Tibial nerve (tissue), 4 donors: ENCODE measurements around the gene OSCP1. TPM values are rescaled to one million over a fixed set of nuclear protein-coding genes. Genes with fewer than 3 reads are reported as not detected.
"Not testable (repeated sequence)": the region's sequence is repeated elsewhere in the genome, so short reads cannot be mapped to it uniquely, and the experiment has no call there.

Source experiments
- DNase-seq, 2 donors: peaks; one replicate each; pipeline ENCODE4 v3.0.0-alpha.2; 2019; ENCODE audit warnings: low spot score in 2 of 2
- H3K27ac ChIP-seq, 4 donors: fragments of 200-600 bp; sonication (generic) in 3 of 4; one replicate each; pipeline ENCODE4 v1.5.1; 2017 to 2019; ENCODE audit warnings: mild to moderate bottlenecking in 1 of 4
- H3K27me3 ChIP-seq, 2 donors: fragments of 200-600 bp; sonication (generic) in 1 of 2; one replicate each; pipeline versions ENCODE4 v1.5.1 to v1.6.0; 2017 to 2019
- H3K36me3 ChIP-seq, 3 donors: fragments of 200-600 bp; sonication (generic); one replicate each; pipeline ENCODE4 v1.5.1; 2018 to 2019
- H3K4me1 ChIP-seq, 4 donors: fragments of 200-600 bp; sonication (generic) in 3 of 4; one replicate each; pipeline ENCODE4 v1.5.1; 2017 to 2019
- H3K4me3 ChIP-seq, 4 donors: fragments of 200-600 bp; sonication (generic) in 3 of 4; one replicate each; pipeline ENCODE4 v1.5.1; 2017 to 2019; ENCODE audit warnings: mild to moderate bottlenecking in 1 of 4, moderate library complexity in 1 of 4
- H3K9me3 ChIP-seq, 4 donors: fragments of 200-600 bp; sonication (generic) in 3 of 4; one replicate each; pipeline ENCODE4 v1.5.1; 2017 to 2019
- CTCF ChIP-seq, 5 experiments: fragments of 200-600 bp in 3 of 5; fragments of 450-650 bp in 2 of 5; sonication (generic) in 3 of 5; IDR thresholded peaks; one replicate each; pipeline ENCODE4 v1.5.1; 2016 to 2019; ENCODE audit warnings: antibody characterized with exemption in 5 of 5, mild to moderate bottlenecking in 3 of 5, moderate library complexity in 2 of 5
- EP300 ChIP-seq, 2 donors: sonication (generic); formaldehyde crosslinking; IDR thresholded peaks; one replicate each; pipeline ENCODE4 v1.6.1; 2017; ENCODE audit warnings: antibody characterized with exemption in 2 of 2, mild to moderate bottlenecking in 1 of 2
- POLR2A ChIP-seq, 2 donors: fragments of 450-650 bp; IDR thresholded peaks; one replicate each; pipeline ENCODE4 v1.6.1; 2017; ENCODE audit warnings: antibody characterized with exemption in 2 of 2, mild to moderate bottlenecking in 2 of 2, moderate library complexity in 2 of 2
- WGBS, 2 donors: methylation state at CpG; one replicate each; pipeline ENCODE4 v1.1.5; 2018; 5-methylcytosine and 5-hydroxymethylcytosine counted together
- total RNA-seq, 4 donors: library from RNA; depleted of rRNA; stranded (reverse); fragments of >200 nt; gene quantifications; one replicate each; pipeline ENCODE4 v1.1.0, GENCODE V29; 2016

Gene OSCP1
- total RNA-seq, 4 donors from 2014 or later = 7.2 to 32.4 (median 17.6) TPM

GRCh38 chr1:36487906-36488305 is 37.7 kb upstream of the OSCP1 start:
- TF ChIP-seq EP300 (IDR thresholded peaks at IDR 0.05) (no peak), POLR2A (IDR thresholded peaks at IDR 0.05) (no peak), CTCF (IDR thresholded peaks at IDR 0.05) (no peak)
- Histone ChIP-seq H3K36me3 (no peaks in the 10 kb centered on the region), H3K27ac (no peak overlapping the region), H3K4me3 (no peak overlapping the region), H3K4me1 (peaks cover 0 to 2% (median 0%) of the 10 kb centered on the region in 4 donors), H3K27me3 (peaks cover 0 to 10% of the 10 kb centered on the region in 2 donors), H3K9me3 (no peaks in the 10 kb centered on the region)
- DNase-seq = no peak
- 81 to 86% methylated on average over 3 of the region's 3 CpGs for WGBS, 2 donors

- WGBS, 2 donors = 92 to 97% methylated on average over 9 of the region's 9 CpGs
- H3K36me3 ChIP-seq, H3K4me1 ChIP-seq, DNase-seq, H3K9me3 ChIP-seq, H3K4me3 ChIP-seq: not testable (repeated sequence)
- peaks cover 0 to 10% of the 10 kb centered on the region in 2 donors for H3K27me3 ChIP-seq
- H3K27ac ChIP-seq = peak overlapping the region in 2 of 4 donors; percentile 16 to 71
Measured at GRCh38 chr1:36487336-36487725, 37.1 kb upstream of the OSCP1 start.

- Histone ChIP-seq H3K9me3 (no peaks in the 10 kb centered on the region), H3K36me3 (no peaks in the 10 kb centered on the region), H3K4me3 (no peak overlapping the region), H3K4me1 (peaks cover 0 to 9% (median 0%) of the 10 kb centered on the region in 4 donors), H3K27me3 (peaks cover 0 to 10% of the 10 kb centered on the region in 2 donors), H3K27ac (peak overlapping the region in 2 of 4 donors; percentile 16 to 71)
- 55 to 59% methylated on average over 17 of the region's 17 CpGs for WGBS, 2 donors
- TF ChIP-seq EP300 (IDR thresholded peaks at IDR 0.05) (peak in 1 of 2 donors; percentile 65), CTCF (IDR thresholded peaks at IDR 0.05) (no peak)
- peak; percentile 50 to 66 for DNase-seq
Measured at GRCh38 chr1:36486439-36487335, 36.4 kb upstream of the OSCP1 start.

GRCh38 chr1:36486093-36486438 is 35.8 kb upstream of the OSCP1 start:
- WGBS, 2 donors = 82 to 90% methylated on average over 2 of the region's 2 CpGs
- no peak overlapping the region for H3K4me3 ChIP-seq
- H3K9me3 ChIP-seq = no peaks in the 10 kb centered on the region
- H3K4me1 ChIP-seq = peaks cover 0 to 13% (median 0%) of the 10 kb centered on the region in 4 donors
- no peak for DNase-seq
- peaks cover 0 to 10% of the 10 kb centered on the region in 2 donors for H3K27me3 ChIP-seq
- no peak for TF ChIP-seq POLR2A (IDR thresholded peaks at IDR 0.05)
- no peak for TF ChIP-seq CTCF (IDR thresholded peaks at IDR 0.05)
- TF ChIP-seq EP300 (IDR thresholded peaks at IDR 0.05) = no peak
- H3K36me3 ChIP-seq = no peaks in the 10 kb centered on the region
- peak overlapping the region in 1 of 4 donors; percentile 71 for H3K27ac ChIP-seq

GRCh38 chr1:36484099-36484498 is 33.8 kb upstream of the OSCP1 start:
- H3K27me3 ChIP-seq = peaks cover 0 to 10% of the 10 kb centered on the region in 2 donors
- no peaks in the 10 kb centered on the region for H3K36me3 ChIP-seq
- no peak overlapping the region for H3K4me3 ChIP-seq
- no peak overlapping the region for H3K27ac ChIP-seq
- TF ChIP-seq CTCF (IDR thresholded peaks at IDR 0.05) = no peak
- no peak for TF ChIP-seq POLR2A (IDR thresholded peaks at IDR 0.05)
- TF ChIP-seq EP300 (IDR thresholded peaks at IDR 0.05) = no peak
- 89 to 92% methylated on average over 2 of the region's 2 CpGs for WGBS, 2 donors
- H3K4me1 ChIP-seq = peaks cover 0 to 13% (median 0%) of the 10 kb centered on the region in 4 donors
- no peaks in the 10 kb centered on the region for H3K9me3 ChIP-seq
- no peak for DNase-seq
